NCI-H2196 treated with DMSO at 0.1 percent for 48 hours (cell line): ENCODE measurements around the gene NUP93.

Experiments
- DNase-seq: peaks from one replicate; lab custom pipeline; 2025; ENCODE audit not compliant: unreplicated experiment; lab: John Stamatoyannopoulos, UW

NUP93 gene

DNA sequence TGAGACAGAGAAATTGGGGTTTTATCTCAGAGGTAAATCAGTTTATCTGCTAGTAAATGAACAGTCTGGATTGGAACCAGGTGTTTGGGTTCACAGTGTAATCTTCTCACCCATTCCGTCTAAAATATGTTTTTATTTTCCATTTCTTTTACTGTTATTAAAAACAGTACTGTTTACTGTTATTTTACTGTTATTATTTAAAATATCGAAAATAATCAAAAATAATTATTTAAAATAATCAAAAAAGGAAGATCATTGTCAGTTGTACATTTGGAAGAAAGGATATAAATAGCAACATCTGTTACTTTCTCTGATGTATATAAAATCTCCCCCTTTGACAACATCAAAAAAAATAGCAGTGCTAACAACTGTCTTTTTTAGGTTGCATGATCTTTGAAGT lies 11.5 kb downstream of the NUP93 start:
- DNase-seq, result no peak

DNA sequence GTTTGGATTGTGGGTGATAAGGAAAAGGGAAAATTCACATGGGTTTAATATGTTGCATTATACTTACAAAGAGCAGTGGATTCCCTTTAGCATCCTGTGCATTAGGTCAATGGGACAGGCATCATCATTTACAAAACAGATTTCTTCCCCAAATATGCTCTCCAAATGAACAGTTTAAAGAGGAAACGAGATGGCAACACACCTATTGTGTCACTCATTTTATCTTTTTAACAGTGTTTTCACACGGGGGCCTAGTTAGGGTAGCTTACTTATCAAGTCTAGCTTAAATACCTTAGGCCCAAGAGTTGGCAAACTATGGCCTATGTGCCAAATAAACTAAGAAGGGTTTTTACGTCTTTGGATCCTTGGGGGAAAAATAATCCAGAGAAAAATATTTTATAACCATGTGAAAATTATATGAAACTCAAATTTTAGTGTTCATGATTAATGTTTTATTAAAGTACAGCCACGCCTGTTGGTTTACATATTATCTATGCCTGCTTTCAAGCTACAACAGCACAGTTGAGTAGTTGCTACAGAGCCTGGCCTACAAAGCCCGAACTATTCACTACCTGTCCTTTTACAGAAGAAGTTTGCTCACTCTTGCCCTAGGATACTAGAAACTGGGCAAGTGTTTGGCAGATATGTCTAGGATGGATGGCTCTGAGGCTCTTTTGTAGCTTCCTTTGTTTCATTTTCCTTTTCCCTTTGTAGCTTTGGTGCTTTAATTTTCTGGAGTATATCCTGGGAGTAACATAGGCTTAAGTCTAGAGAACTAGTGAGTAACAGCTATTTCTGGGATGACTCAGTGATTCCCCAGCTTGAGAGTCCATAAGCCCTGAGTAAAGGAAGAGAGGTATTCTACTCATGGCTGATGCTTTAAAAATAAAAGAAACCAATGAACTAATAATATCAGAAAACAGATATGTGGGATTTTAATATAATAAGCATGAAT lies 12.4 kb downstream of the NUP93 start:
- DNase-seq, result no peak

DNA sequence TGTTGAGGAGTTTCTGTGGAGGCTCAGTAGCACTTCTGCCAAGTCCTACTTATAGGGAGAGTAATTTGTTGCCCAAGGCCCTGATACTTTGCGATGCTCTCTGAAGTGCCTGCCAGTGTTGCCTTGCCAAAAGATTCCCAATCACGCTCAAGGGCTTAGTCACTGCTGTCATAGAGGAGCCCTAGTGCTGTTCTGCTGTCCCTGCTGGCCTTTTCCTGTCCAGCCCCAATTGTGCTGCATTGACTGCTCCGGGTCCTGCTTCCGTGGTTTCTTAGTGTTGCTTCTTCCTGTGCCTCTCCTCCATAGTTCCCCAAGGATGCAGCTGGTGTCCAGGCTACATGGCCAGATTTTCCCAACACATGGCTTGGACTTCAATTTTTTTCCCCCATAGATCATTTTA lies 13.9 kb downstream of the NUP93 start:
- DNase-seq, result no peak

DNA sequence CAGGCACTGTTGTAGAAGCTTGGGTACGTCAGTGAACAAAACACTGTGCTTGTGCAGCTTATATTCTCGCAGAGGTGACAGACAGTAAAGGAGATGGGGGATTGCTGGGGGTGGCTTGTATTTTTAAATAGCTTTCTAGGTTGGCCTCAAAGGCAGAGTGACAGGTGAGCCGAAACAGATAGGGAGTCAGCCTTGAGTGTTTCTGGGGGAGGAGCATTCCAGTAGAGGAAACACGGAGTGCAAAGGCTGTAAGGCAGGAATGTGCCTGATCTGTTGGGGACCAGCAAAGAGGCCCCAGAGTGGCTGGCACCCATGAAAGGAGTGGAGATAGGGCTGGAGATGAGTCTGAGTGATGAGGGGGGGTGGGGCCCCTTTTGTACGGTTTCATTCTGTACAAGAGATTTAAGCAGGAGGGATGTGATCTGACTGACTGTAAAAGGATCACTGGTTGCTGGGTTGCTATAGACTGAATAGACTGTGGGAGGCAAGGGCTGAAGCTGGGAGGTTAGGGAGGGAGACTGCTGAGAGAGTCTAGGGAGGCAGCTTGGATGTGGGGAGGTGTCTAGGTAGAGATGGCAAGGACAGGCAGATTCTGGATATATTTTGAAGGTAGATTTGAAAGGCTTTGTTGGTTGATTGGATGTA lies 15.2 kb downstream of the NUP93 start:
- DNase-seq, result no peak

DNA sequence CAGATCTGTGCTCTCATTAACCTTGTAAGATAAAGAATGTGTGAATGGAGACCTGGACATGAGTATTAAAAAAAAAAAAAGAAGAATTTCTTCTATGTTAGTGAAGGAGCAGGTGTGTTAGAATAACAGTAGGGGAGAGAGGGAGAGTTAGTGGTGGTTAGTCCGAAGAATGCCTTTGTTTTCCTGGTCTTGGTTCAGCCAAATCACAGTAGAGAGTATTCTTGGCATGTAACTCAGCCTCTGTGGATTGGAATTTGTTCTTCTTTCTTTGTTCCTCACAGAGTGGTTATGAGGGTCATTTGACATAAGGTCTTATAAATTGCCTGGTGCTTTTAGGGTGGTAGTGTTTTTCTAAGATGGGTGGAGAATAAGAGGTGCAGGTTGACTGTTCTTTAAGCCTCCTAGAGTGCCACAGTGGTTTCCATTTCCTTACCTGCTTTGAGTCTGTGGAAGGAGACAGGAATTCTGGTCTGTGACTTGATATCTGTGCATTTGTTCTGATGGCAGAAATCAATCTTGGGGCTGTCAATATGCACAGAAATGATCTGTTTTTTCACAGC lies 17.6 kb downstream of the NUP93 start:
- no peak for DNase-seq

DNA sequence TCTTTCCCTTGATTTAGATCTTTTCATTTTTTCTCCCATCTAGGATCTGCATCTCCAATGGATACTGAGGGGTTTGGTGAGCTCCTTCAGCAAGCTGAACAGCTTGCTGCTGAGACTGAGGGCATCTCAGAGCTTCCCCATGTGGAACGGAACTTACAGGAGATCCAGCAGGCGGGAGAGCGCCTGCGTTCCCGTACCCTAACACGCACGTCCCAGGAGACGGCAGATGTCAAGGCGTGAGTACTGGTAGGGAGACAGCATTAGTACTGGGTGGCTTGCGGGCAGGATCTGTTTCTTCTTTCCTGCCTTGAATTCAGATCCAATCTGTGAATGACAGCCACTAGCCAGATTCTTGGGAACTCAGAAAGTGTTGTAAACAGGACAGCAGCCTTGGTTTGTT lies 18.3 kb downstream of the NUP93 start:
- DNase-seq, result no peak

DNA sequence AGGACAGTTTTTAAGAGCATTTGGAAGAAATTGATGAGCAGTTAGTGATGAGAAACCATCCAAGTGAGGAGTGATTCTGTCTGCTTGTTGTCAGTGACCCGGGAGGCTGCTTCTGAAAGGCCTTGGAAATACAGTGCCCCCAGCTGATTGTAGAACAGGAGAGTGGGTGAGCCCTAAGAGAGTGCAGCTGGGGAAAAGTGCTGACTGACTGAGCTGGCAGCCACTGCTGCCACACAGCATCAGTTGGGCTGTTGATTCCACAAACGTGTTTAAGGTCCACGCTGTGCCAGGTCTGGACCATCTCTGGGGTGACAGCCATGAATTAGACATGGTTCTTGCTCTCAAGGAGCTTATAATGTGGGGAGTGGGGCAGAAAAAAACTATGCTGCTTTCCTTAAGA lies 18.9 kb downstream of the NUP93 start:
- DNase-seq, result no peak

DNA sequence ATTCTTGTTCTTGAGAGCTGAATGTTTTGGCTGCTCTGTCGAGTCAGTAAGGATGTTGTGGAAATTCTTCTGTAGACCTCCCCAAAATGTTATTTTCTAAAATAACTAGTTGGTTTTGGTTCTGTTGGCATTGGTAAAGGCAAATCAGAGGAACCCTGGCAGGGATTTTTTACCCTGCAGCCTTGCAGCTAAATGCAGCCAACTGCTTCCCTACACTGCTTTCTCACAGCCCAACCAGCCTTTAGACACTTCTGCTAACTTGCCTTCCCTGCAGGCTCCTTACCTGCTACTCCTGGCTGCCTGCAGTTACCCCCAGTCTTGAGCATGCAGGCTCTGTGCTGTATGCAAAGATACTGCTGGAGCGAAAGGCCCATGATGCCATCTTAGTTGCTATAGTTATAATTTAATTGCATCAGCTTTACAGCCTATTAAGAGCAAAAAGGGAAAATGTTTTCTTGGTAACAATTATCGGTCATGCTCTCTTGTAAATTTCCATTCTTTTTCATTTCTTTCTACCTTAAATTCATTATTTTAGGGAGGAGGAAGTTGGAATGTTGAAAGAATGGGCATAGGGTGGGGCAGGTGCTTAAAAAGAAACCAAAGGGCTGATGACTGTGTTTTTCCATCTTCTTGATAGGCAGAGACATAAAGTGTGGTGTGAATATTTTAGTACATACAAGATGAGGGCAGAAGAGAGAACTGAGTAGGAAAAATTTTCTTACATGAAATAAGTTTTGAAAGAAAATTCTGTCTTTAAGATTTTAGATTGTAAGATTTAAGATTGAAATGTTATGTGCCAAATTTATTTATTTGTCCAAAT lies 20.0 kb downstream of the NUP93 start:
- no peak for DNase-seq

DNA sequence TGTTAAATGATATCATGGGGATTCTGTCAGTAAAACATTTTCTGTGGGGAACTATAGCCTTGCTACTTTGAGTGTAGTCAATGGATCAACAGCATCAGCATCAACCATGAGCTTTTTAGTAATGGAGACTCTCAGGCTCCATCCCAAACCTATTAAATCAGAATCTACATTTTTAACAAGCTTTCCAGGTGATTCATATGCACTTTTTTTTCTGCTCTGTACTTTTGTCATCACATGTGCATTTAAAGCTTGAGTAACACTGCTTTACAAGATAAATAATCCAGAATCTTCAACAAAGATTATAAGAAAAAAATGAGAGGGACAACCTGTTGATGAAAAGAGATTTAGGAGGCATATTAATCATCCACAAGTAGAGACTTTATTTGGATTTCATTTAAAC lies 23.5 kb downstream of the NUP93 start:
- DNase-seq, result no peak

DNA sequence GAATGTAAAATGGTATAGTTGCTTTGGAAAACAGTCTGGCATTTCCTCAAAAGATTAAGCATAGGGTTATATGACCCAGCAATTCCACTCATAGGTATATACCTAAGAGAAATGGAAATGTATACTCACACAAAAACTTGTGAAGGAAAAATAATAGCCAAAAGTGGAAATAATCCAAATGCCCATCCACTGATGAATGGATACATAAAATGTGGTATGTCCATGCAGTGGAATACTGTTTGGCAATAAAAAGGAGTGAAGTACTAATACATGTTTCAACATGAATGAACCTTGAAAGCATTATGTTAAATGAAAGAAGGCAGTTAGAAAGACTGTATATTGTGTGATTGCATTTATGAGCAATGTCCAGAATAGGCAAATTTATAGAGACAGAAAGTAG lies 25.1 kb downstream of the NUP93 start:
- no peak for DNase-seq

DNA sequence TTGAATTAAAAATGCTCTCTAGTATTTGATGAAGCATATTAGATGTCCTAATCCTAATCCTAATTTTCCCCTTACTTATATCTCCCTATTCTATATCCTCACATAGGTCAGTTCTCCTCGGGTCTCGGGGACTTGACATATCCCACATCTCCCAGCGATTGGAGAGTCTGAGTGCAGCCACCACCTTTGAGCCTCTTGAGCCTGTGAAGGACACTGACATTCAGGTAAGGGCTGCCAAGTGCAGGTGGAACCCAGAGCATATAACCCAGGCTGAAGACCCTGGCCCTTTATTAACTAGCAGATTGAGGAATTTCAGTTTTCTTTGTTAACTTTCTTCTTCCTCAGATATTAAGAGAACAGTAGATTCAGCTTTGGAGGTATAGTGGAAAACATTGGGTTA lies 28.5 kb downstream of the NUP93 start:
- no peak for DNase-seq

DNA sequence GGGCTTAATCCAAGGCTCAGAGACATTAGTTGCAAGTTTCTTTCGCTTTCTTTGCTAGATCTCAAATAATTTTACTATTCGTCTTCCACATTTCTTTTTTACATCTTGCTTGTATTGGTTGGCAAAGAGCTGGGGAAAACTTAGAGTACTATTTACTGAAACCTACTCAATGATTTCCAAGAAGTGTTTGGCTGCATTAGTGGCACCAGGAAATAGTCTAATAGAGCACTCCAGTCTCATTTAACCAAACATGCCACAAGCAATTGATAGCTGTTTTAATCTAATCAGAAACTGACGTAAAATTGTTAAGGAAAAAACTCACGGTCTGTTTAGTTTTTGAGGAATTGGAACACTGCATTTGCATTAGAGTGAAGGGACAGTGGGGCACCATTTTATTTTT lies 29.0 kb downstream of the NUP93 start:
- DNase-seq, result no peak

DNA sequence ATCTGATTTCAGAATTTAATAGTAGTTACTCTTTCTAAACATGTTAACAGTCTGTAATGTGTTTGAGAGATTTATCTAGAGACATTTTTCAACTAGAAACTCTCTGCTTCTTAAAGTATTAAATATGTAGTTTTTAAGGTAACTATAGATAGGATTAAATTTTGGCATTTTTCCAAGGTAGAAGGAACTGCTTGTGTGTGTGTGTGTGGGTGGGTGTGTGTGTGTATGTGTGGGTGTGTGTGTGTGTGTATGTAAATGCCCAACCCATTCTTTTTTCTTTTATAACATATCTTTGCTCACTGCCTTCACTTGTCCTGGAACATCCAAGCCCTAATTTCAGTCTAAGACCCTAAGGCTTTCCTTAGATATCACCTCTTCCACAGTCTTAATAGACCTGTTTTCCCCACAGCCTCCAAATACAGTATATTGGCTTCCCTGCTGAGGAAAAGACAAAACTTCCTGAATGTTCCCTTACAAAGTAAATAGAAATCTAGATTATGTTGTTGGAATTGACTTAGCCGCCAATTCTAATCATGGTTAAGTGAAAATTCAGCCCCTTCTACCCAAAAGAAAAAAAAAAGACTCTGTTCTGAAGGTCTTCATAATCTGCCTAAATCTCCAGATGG lies 33.5 kb downstream of the NUP93 start:
- DNase-seq, result no peak

DNA sequence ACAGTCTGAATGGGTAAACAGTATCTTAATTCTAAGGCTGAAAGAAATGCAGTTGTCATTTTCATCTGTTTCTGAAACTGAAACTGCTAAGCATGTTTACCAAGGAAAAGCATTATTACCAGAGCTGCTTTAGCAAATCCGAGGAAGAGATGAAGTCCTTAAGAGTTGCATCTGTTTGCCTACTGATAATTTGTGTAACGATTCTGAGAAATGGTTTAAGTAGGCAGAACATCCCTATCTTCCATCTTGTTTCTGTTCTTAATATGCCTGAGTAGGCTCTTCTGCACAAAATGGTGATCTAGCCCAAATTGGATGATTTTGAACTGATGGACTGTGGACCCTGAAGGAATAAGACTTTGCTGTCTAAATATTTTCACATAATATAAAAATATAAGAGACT lies 34.9 kb downstream of the NUP93 start:
- no peak for DNase-seq

DNA sequence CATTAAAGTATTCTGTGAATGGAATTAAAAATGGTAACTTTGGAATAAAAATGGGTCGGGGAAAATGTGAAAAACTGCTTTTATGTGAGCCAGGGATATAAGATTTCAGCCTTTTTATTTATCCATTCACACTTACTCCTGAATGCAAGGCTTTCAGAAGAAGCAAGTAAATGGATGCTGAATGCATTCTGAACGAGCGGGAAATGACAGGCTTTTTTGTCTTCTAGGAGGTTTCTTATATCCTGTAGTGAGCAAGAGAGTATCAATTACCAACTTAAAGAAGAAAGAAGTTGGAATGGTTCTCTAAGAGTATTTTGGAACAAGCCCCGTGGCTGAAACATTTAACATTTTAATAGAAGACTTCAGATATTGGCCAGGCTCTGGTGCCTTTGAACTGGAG lies 36.0 kb downstream of the NUP93 start:
- no peak for DNase-seq

DNA sequence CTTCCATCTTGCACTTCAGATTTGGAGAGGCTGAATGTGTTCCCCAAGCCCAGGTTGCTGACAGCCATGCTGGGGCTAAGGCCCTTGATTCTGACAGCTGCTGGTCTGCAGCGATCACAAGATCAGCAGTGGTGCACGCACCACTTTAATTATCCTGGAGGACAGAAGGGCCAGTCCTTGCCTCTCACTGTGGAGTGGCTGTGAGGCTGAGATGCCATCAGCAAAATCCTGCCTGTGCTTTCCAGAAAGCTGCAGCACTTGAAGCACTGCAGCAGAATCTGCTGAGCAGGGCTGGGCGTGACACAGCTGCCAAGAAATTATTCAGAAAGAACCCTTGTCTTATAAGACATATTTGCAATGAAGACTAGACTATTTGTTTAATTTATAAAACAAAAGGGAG lies 37.1 kb downstream of the NUP93 start:
- no peak for DNase-seq

DNA sequence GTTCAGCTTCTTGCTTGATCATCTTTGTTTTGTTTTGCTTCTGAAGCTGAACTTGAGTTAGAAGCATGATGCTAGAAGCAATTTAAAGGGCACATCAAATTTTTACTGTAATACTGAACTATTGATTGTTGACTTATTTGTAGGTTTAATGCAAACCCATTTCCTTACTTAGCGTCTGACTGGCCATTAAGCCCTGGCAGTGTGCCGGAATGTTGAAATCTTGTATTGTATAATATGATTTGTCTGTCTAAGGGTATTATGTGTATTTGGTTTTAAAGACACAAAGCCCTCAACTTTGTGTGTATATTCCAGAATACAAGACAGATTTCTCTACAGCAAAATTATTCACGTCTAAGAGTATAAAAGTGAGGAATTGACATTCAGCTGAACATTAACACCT lies 39.7 kb downstream of the NUP93 start:
- DNase-seq, result no peak

DNA sequence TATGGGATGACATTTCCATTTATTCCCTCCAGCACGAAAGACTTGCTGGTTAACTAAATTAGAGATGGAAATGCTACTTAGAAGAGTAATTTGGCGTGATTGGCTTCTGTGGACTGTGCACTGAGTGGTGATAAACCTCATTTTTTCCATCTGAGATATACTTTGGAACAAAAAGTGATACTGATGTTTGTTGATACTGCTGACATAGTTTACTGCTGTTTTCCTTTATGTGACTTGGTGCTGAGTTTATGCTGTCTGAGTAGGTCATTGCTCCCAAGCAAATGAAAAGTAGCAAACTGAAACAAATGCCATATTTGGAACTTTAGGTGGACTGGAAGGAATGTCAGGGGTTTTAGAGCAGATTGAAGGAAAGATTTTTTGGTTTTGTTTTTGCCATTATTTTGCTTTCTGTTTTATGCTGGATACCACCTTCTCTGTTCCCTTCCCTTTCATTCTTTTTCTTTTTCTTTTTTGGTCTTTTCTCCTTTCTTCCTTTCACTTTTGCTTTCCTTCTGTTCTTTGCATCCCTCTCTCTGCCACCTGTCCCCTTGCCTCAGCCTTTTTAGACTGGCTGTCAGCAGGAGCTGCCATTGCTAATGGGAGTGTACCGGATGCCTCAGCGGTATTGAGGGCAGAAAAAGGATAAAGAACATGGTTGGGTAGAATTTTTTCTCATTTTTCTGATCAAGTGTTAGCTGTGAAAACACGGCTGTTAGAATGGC lies 41.8 kb downstream of the NUP93 start:
- no peak for DNase-seq

DNA sequence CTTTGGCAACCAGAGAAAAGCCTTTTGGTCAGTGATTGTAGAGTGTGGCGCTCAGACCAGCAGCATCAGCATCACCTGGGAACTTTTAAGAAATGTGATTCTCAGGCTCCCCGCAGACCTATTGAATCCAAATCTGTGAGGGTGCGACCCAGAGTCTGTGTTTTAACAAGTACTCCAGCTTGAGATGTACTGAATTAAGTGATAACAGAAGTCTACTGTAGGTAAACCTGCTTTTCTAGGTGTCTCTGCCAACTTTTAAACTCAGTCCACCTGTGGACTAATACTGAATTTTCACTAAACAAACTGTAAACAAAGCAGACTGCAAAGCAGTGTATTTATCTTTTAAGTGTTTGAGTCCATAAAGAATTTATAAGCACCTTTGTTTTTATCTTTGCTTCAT lies 43.6 kb downstream of the NUP93 start:
- no peak for DNase-seq

DNA sequence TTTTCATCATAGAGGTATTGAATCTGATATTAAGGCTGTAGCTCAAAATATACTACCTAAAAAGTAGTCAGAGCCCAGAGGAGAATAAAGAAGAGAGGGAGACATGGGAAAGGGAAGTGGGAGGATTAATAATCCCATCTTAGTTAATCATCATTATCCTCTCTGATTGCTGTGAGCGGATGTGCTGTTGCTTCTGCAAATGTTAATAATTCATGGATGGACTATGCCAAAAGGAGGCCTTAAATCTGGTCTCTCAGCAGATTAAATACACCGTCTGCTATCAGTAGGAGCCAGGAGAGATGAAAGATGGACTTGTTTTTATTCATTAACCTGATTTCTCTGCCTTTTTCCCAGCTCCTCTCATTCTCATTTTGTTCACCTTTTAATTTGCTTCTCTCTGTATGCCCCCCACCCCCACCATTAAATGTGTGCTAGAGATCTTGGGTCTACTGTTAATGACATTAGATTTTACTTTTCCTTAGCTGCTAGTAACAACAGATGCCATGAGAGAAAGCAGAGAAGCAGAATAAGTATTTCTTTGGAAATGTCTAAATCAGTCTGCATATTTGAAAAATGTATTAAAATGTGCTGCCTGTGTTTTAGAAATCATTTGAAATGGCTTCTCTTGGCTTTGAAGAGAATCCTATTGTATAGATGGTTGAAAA lies 44.2 kb downstream of the NUP93 start:
- DNase-seq, result no peak
